Smooth muscle cell of the brain vasculature (primary cell): ENCODE results near the gene EXOC4.
A peak's percentile ranks its signal among the peaks of the same experiment; 100 is the strongest.
"Not testable (repeated sequence)": the region's sequence is repeated elsewhere in the genome, so short reads cannot be mapped to it uniquely, and the experiment has no call there.

ENCODE experiments used
- DNase-seq: peaks from one replicate; pipeline ENCODE4 v3.0.0-alpha.2; 2012; ENCODE audit warnings: low read depth, low spot score

The EXOC4 gene

DNA sequence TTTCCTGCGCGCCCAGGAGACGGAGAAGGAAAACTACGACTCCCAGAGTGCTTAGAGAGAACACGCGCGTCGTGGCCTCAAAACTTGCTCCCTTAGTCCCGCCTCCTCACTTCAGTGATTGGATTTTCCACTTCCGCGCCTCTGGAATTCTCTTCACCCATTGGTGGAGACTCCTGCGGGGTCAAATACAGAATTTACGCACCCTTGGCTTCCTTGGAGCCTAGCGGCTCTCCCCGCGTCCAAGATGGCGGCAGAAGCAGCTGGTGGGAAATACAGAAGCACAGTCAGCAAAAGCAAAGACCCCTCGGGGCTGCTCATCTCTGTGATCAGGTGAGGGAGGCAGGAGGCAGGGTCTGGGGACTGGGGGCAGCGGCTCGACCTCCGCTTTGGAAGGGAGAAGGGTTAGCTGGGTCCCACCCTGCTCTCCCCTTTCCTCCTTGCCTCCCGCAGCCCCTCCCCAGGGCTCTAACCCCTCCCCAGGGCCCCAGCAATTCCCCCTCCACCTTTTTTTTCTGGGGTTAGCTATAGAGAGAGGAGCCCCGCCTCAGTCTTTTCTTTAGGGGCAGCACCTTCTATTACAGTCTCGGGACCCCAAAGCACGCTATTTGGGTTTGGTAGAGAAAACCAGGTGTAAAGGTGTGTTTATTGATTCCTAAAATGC, at the start of gene EXOC4:
EXOC4 (plus strand) TSS at position 221 of the 661 bp plus-strand sequence.
- DNase-seq = peak; percentile 96

DNA sequence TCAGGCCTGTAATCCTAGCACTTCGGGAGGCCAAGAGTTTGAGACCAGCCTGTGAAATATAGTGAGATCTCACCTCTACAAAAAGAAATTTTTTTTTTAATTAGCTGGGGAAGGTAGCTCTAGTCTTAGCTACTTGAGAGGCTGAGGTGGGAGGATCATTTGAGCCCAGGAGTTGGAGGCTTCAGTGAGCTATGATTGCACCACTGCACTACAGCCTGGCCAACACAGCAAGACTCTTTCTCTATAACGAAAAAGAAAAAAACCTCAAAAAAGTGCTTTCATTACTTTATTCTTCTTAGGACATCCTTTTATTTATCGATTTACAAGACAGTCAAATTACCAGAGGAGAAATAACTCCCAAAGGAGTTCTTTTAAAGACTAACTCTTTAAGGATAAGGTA, 49.4 kb upstream of the EXOC4 start:
- DNase-seq = no peak

- DNase-seq = no peak
These were observed 45.2 kb upstream of the EXOC4 start for GRCh38 chr7:133207687-133208086.

- not testable (repeated sequence) for DNase-seq
These were observed 42.1 kb upstream of the EXOC4 start for GRCh38 chr7:133210817-133211216.

DNA sequence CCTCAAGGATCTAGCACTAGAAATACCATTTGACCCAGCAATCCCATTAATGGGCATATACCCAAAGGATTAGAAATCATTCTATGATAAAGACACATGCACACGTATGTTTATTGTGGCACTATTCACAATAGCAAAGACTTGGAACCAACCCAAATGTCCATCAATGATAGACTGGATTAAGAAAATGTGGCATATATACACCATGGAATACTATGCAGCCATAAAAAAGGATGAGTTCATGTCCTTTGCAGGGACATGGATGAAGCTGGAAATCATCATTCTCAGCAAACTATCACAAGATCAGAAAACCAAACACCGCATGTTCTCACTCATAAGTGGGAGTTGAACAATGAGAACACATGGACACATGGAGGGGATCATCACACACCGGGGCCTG, 39.1 kb upstream of the EXOC4 start:
- DNase-seq = not testable (repeated sequence)

- no peak for DNase-seq
These were observed 35.1 kb upstream of the EXOC4 start for GRCh38 chr7:133217773-133218172.

GRCh38 chr7:133230591-133231194, 22.2 kb upstream of the EXOC4 start:
- peak; percentile 31 for DNase-seq

GRCh38 chr7:133233142-133233541, 19.7 kb upstream of the EXOC4 start:
- DNase-seq = no peak

GRCh38 chr7:133234961-133235875, 17.7 kb upstream of the EXOC4 start:
- DNase-seq = no peak

DNA sequence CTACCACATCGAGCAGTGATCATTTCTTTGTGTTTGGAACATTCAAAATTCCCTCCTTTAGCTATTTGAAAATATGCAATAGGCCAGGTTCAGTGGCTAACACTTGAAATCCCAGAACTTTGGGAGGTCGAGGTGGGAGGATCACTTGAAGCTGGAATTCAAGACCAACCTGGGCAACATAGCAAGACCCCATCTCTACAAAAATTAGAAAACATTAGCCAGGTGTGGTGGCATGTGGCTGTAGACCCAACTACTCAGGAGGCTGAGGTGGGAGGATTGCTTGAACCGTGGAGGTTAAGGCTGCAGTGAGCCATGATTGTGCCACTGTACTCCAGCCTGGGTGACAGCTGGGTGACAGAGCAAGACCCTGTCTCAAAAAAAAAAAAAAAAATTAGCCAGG, 15.3 kb upstream of the EXOC4 start:
- no peak for DNase-seq

- DNase-seq = no peak
These were observed 12.6 kb upstream of the EXOC4 start for GRCh38 chr7:133240302-133240701.

- DNase-seq = no peak
These were observed 6.3 kb upstream of the EXOC4 start for GRCh38 chr7:133246558-133246957.

- DNase-seq = no peak
These were observed 4.0 kb upstream of the EXOC4 start for GRCh38 chr7:133248901-133249300.

DNA sequence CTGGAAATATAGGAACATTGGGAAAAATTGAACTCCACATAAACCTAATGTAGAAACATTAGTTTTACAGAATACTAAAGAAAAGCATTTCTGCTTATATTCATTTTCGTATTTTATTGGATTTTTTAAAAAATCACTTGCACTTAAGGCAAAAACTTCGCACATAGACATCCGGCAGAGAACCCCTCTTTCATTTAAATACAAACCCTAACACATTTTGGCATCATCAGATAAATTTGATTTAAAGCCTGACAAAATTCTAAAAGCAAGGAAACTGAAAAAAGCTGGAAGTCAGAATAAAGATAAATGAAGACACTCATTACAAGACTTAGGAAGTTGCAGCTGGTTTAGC, 396 bp upstream of the EXOC4 start:
- no peak for DNase-seq

DNA sequence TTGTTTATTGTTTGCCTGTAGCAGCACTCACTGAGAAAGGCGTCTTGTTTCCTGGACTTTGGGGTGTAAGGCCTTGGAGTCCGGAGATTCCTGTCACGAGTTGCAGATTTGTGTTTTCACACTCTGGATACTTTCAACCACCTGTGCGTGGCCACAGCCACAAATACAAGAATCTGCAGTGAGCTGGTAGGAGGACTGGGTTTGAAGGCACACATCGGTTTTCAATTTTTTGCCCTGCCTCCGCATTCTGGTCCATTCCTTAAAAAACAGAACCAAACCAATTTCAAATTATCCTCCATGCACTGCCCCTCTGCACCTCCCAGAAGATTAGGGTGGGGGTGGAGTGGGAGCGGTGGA, 619 bp downstream of the EXOC4 start:
- DNase-seq = no peak

DNA sequence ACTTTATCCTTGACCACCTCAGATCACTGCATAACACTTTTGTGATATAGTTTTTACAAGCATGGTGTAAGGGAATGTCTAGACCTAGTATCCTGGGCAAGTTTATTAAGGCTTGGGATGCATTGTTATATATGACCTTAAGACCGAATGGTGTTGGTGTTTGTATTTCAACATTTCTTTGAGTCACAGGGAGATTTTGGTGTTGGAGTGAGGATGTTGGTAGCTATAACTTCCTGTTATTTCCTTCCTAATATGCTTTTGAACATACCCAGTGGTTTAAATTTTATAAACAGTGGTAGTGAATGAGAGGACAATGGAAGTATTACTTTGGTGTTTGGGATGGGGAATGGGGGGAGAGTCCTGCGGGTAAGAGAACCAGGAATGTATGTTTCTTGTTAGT, 2.6 kb downstream of the EXOC4 start:
- no peak for DNase-seq

DNA sequence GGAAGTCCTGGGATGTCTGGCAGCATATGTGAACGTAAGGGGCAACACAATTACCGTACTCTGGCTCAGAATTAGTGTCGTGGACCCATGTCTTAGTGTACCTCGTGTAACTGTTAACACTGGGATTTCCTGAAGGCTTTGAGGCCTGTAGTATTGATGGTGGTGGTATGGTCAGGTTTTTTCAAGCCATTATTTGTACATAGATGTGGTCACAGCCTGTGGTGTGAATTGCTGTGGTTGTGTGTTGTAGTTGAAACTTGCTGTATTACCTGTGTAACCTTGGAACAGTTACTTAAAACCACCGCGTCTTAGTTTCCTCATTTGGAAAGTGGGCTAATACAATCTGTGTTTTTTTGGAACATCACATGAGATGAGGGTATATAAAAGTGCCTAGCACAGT, 5.3 kb downstream of the EXOC4 start:
- DNase-seq = no peak

- no peak for DNase-seq
These were observed 12.9 kb downstream of the EXOC4 start for GRCh38 chr7:133265821-133266220.

DNA sequence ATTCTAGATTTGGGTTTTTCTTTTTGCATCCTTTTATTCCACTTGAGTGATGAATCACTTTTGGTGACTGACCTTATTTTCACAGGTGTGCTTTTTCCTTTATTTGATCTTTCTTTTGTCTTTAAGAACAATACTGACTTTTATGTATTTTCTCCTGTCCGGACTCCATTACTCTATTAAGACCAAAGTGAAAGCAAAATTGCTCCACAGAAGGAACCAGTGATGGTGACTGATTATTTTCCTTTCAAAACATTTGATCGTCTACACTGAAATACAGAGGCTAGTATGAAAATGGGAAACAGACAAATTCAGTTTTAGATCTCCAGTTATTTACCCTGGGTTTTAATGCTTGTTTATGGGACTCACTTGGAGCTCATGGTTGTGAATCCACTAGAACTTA, 15.5 kb downstream of the EXOC4 start:
- no peak for DNase-seq

- no peak for DNase-seq
These were observed 19.5 kb downstream of the EXOC4 start for GRCh38 chr7:133272336-133272735.

DNA sequence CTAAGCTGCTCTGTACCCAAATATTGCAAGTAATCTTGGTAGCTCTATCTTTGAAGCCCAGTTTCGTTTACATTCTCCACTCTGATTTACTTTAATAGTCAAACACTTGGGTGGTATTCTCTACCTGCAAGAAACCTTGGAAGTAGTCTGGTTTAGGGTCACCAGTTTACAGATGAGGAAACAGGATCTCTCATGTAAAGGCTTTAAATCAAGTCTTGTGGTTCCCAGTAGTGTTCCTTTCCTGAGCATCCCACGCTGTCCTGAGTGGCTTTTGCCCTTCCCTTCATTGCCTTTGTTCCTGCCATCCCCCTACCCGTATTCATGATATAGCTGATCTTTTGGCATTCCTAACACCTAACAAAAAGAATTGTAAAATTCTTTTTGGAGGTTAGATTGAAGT, 20.3 kb downstream of the EXOC4 start:
- no peak for DNase-seq

DNA sequence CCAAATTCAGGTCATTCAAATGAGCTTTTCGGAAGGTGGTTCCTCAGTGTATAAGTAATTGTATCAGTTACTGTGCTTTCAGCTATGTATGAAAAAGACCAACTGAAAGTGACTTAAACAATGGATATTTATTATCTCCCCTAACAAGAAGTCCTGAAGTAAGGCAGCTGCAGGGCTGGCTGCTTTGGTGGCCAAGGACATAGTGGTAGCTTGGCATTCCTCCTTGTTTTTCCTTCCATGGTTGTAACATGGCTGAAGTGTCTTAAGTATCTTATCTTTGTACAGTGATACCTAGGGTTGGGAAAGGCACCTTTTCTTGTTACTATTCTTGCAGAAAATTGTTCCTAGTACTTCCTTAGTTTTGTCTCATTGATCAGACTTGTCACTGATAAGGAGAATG, 21.4 kb downstream of the EXOC4 start:
- no peak for DNase-seq

GRCh38 chr7:133275008-133275407, 22.1 kb downstream of the EXOC4 start:
- no peak for DNase-seq
